Breast epithelium (tissue), 4 donors: ENCODE results near the gene GALNTL6. TPM values are rescaled to one million over a fixed set of nuclear protein-coding genes. Genes with fewer than 3 reads are reported as not detected.

Source experiments
- DNase-seq, 2 donors: peaks; one replicate each; pipeline ENCODE4 v3.0.0-alpha.2; 2019; ENCODE audit warnings: low spot score in 2 of 2
- H3K27ac ChIP-seq, 2 donors: fragments of 200-600 bp; sonication (generic) in 1 of 2; one replicate each; pipeline ENCODE4 v1.5.1; 2016 to 2019; ENCODE audit warnings: mild to moderate bottlenecking in 1 of 2
- H3K27me3 ChIP-seq, 2 donors: fragments of 200-600 bp; sonication (generic) in 1 of 2; one replicate each; pipeline versions ENCODE4 v1.5.1 to v1.6.0; 2017 to 2019; ENCODE audit warnings: control low read depth in 1 of 2, mild to moderate bottlenecking in 1 of 2
- H3K36me3 ChIP-seq: fragments of 200-600 bp; one replicate; pipeline ENCODE4 v1.5.1; 2019
- H3K4me1 ChIP-seq, 2 donors: fragments of 200-600 bp; sonication (generic); one replicate each; pipeline ENCODE4 v1.5.1; 2016 to 2019; ENCODE audit warnings: control low read depth in 1 of 2
- H3K4me3 ChIP-seq, 3 donors: fragments of 200-600 bp; sonication (generic); 1 replicate in 2 of 3; 2 replicates in 1 of 3; pipeline ENCODE4 v1.5.1; 2016 to 2019; ENCODE audit warnings: mild to moderate bottlenecking in 3 of 3, moderate library complexity in 2 of 3
- H3K9me3 ChIP-seq, 2 donors: fragments of 200-600 bp; sonication (generic) in 1 of 2; one replicate each; pipeline ENCODE4 v1.5.1; 2016 to 2019; ENCODE audit warnings: control low read depth in 1 of 2
- CTCF ChIP-seq, 3 donors: fragments of 450-650 bp; IDR thresholded peaks; one replicate each; pipeline ENCODE4 v1.5.1; 2016 to 2017; ENCODE audit warnings: antibody characterized with exemption in 3 of 3, mild to moderate bottlenecking in 3 of 3, moderate library complexity in 3 of 3
- POLR2A ChIP-seq: fragments of 450-650 bp; IDR thresholded peaks from one replicate; pipeline ENCODE4 v1.6.1; 2016; ENCODE audit warnings: antibody characterized with exemption, mild to moderate bottlenecking, moderate library complexity
- POLR2AphosphoS5 ChIP-seq, 3 donors: sonication (generic); formaldehyde crosslinking; IDR thresholded peaks; one replicate each; pipeline ENCODE4 v1.6.1; 2017; ENCODE audit warnings: antibody characterized with exemption in 3 of 3
- intact Hi-C: fragments of 100-400 bp; cut with DNase I; formaldehyde crosslinking; loops from one replicate; pipeline ENCODE4 v1.15.1; 2023; ENCODE audit warnings: low total_unique reads
- total RNA-seq, 3 donors: library from RNA; depleted of rRNA; stranded (reverse); fragments of >200 nt; gene quantifications; one replicate each; pipeline ENCODE4 v1.1.0, GENCODE V29; 2016

GALNTL6 gene
- total RNA-seq, 3 donors from 2014 or later = 0.29 to 0.98 TPM; not detected in 1

- H3K9me3 ChIP-seq = no peaks in the 10 kb centered on the region
- intact Hi-C loops = no loop called here
- no peaks in the 10 kb centered on the region for H3K36me3 ChIP-seq
- H3K27ac ChIP-seq = no peak overlapping the region
- no peak for DNase-seq
- TF ChIP-seq CTCF (IDR thresholded peaks at IDR 0.05) (no peak), POLR2A (no peak), POLR2AphosphoS5 (IDR thresholded peaks at IDR 0.05) (no peak)
- H3K4me3 ChIP-seq = no peak overlapping the region
- no peaks in the 10 kb centered on the region for H3K4me1 ChIP-seq
- H3K27me3 ChIP-seq = no peaks in the 10 kb centered on the region
Measured at GRCh38 chr4:172287117-172287516, 473.9 kb downstream of the GALNTL6 start.

GRCh38 chr4:172305698-172306097 lies 492.5 kb downstream of the GALNTL6 start:
- H3K9me3 ChIP-seq = peaks cover 0 to 5% of the 10 kb centered on the region in 2 donors
- TF ChIP-seq CTCF (IDR thresholded peaks at IDR 0.05) (no peak), POLR2A (no peak), POLR2AphosphoS5 (IDR thresholded peaks at IDR 0.05) (no peak)

GRCh38 chr4:172308078-172308477 lies 494.9 kb downstream of the GALNTL6 start:
- intact Hi-C loops = no loop called here
- H3K27me3 ChIP-seq = no peaks in the 10 kb centered on the region
- no peak for DNase-seq
- H3K9me3 ChIP-seq = peaks cover 0 to 5% of the 10 kb centered on the region in 2 donors
- no peak for TF ChIP-seq POLR2AphosphoS5 (IDR thresholded peaks at IDR 0.05)
- TF ChIP-seq CTCF (IDR thresholded peaks at IDR 0.05) = no peak
- TF ChIP-seq POLR2A = no peak
- no peaks in the 10 kb centered on the region for H3K36me3 ChIP-seq
- H3K27ac ChIP-seq = no peak overlapping the region
- H3K4me1 ChIP-seq = no peaks in the 10 kb centered on the region
- H3K4me3 ChIP-seq = no peak overlapping the region

More at GRCh38 chr4:172305698-172306097, 492.5 kb downstream of the GALNTL6 start:
- no peak overlapping the region for H3K27ac ChIP-seq
- no peak overlapping the region for H3K4me3 ChIP-seq
- H3K27me3 ChIP-seq = no peaks in the 10 kb centered on the region
- no peaks in the 10 kb centered on the region for H3K36me3 ChIP-seq
- no peaks in the 10 kb centered on the region for H3K4me1 ChIP-seq
- no peak for DNase-seq
- intact Hi-C loops = no loop called here

GRCh38 chr4:172311682-172312081 lies 498.5 kb downstream of the GALNTL6 start:
- H3K36me3 ChIP-seq = no peaks in the 10 kb centered on the region
- H3K4me1 ChIP-seq = no peaks in the 10 kb centered on the region
- peaks cover 0 to 5% of the 10 kb centered on the region in 2 donors for H3K9me3 ChIP-seq
- H3K27ac ChIP-seq = no peak overlapping the region
- H3K4me3 ChIP-seq = no peak overlapping the region
- TF ChIP-seq CTCF (IDR thresholded peaks at IDR 0.05) = no peak
- no peak for TF ChIP-seq POLR2A
- TF ChIP-seq POLR2AphosphoS5 (IDR thresholded peaks at IDR 0.05) = no peak
- DNase-seq = no peak
- no peaks in the 10 kb centered on the region for H3K27me3 ChIP-seq
- intact Hi-C loops = no loop called here

- Histone ChIP-seq H3K9me3 (no peaks in the 10 kb centered on the region), H3K27me3 (no peaks in the 10 kb centered on the region), H3K36me3 (no peaks in the 10 kb centered on the region), H3K4me1 (no peaks in the 10 kb centered on the region), H3K4me3 (no peak overlapping the region), H3K27ac (no peak overlapping the region)
- intact Hi-C loops = no loop called here
- TF ChIP-seq POLR2AphosphoS5 (IDR thresholded peaks at IDR 0.05) = no peak
- no peak for TF ChIP-seq POLR2A
- no peak for TF ChIP-seq CTCF (IDR thresholded peaks at IDR 0.05)
- no peak for DNase-seq
Measured at GRCh38 chr4:172323288-172323687, 510.1 kb downstream of the GALNTL6 start.
